Gastroesophageal sphincter (tissue), 3 donors: Measurements from ENCODE around the gene PLPP7.

Source experiments
- CTCF ChIP-seq, 4 experiments: fragments of 200-600 bp in 2 of 4; fragments of 450-650 bp in 2 of 4; sonication (generic) in 1 of 4; IDR thresholded peaks; one replicate each; pipeline ENCODE4 v1.5.1; 2017 to 2019; ENCODE audit warnings: antibody characterized with exemption in 4 of 4, mild to moderate bottlenecking in 2 of 4, moderate library complexity in 2 of 4
- EP300 ChIP-seq: sonication (generic); formaldehyde crosslinking; IDR thresholded peaks from one replicate; pipeline ENCODE4 v1.6.1; 2017; ENCODE audit warnings: antibody characterized with exemption, mild to moderate bottlenecking
- POLR2A ChIP-seq, 2 donors: fragments of 450-650 bp; IDR thresholded peaks; one replicate each; pipeline ENCODE4 v1.6.1; 2017; ENCODE audit warnings: antibody characterized with exemption in 2 of 2, mild to moderate bottlenecking in 2 of 2, moderate library complexity in 1 of 2
- POLR2AphosphoS5 ChIP-seq: sonication (generic); formaldehyde crosslinking; IDR thresholded peaks from one replicate; pipeline ENCODE4 v1.6.1; 2017; ENCODE audit warnings: antibody characterized with exemption

GRCh38 chr9:131346559-131346958 lies 57.0 kb downstream of the PLPP7 start:
- TF ChIP-seq EP300 (no peak), CTCF (IDR thresholded peaks at IDR 0.05) (no peak), POLR2AphosphoS5 (no peak), POLR2A (IDR thresholded peaks at IDR 0.05) (no peak)
